IMR-90 (cell line): Measurements from ENCODE around the gene SSTR1. TPM values are rescaled to one million over a fixed set of nuclear protein-coding genes. Genes with fewer than 3 reads are reported as not detected.

Source experiments
- ATAC-seq: fragments of 200-7000 bp; cut with Tn5 transposase; 2 replicates; pipeline ENCODE4 v1.9.1; 2020; ENCODE audit warnings: low read depth, mild to moderate bottlenecking, moderate library complexity
- BruUV-seq: library from RNA; stranded (reverse); fragments of 400-500 nt; replicated peaks from 2 replicates; lab custom pipeline; 2021; lab: Mats Ljungman, UMichigan
- CTCF ChIA-PET: fragments of 300-600 bp; formaldehyde crosslinking; extraction: SDS; loops from one replicate; lab custom pipeline; 2021; ENCODE audit warnings: antibody characterized with exemption; lab: Yijun Ruan, JAX
- POLR2A ChIA-PET: fragments of 300-600 bp; sonication (Branson Sonifier 250); formaldehyde crosslinking; loops from one replicate; lab custom pipeline; 2022; ENCODE audit warnings: antibody characterized with exemption; ENCODE audit not compliant: unreplicated experiment; lab: Charles Lee
- DNase-seq: peaks from one replicate; pipeline ENCODE4 v3.0.0; 2013
- H2AFZ ChIP-seq: replicated peaks from 2 replicates; pipeline ENCODE3; 2013; ENCODE audit warnings: low read length, mild to moderate bottlenecking; ENCODE audit not compliant: poor library complexity
- H2AK5ac ChIP-seq: 2 replicates; pipeline ENCODE4 v1.6.1; 2013; ENCODE audit warnings: low read depth, low read length, inconsistent platforms
- H2AK9ac ChIP-seq: replicated peaks from 2 replicates; pipeline ENCODE3; 2013; ENCODE audit warnings: mild to moderate bottlenecking, low read depth, low read length, moderate library complexity; ENCODE audit not compliant: poor library complexity
- H2BK120ac ChIP-seq: 2 replicates; pipeline ENCODE4 v1.6.1; 2013; ENCODE audit warnings: low read depth, low read length, inconsistent platforms
- H2BK15ac ChIP-seq: 3 replicates; pipeline ENCODE4 v1.6.1; 2013; ENCODE audit warnings: low read depth, low read length, inconsistent platforms
- H2BK20ac ChIP-seq: 2 replicates; pipeline ENCODE4 v1.6.1; 2013; ENCODE audit warnings: low read depth, mild to moderate bottlenecking, inconsistent platforms, low read length, moderate library complexity
- H2BK5ac ChIP-seq: 2 replicates; pipeline ENCODE4 v1.6.1; 2013; ENCODE audit warnings: mild to moderate bottlenecking, low read depth, low read length, inconsistent platforms; ENCODE audit not compliant: poor library complexity, severe bottlenecking
- H3K14ac ChIP-seq: replicated peaks from 2 replicates; pipeline ENCODE4 v1.6.1; 2013; ENCODE audit warnings: low read depth, low read length, inconsistent platforms
- H3K18ac ChIP-seq: 2 replicates; pipeline ENCODE4 v1.6.1; 2013; ENCODE audit warnings: low read depth, low read length, control low read depth
- H3K23ac ChIP-seq: 2 replicates; pipeline ENCODE4 v1.6.1; 2013; ENCODE audit warnings: low read depth, low read length, inconsistent platforms
- H3K27ac ChIP-seq: 2 replicates; pipeline ENCODE4 v1.5.1; 2013; ENCODE audit warnings: mild to moderate bottlenecking, control low read depth, low read length; ENCODE audit not compliant: insufficient read depth
- H3K27me3 ChIP-seq: 2 replicates; pipeline ENCODE4 v1.6.1; 2013; ENCODE audit warnings: low read length; ENCODE audit not compliant: control insufficient read depth, insufficient read depth
- H3K36me3 ChIP-seq: 2 replicates; pipeline ENCODE4 v1.6.1; 2013; ENCODE audit warnings: low read length, mixed read lengths; ENCODE audit not compliant: control insufficient read depth, insufficient read depth
- H3K4ac ChIP-seq: 2 replicates; pipeline ENCODE4 v1.6.1; 2013; ENCODE audit warnings: low read depth, low read length, inconsistent platforms
- H3K4me1 ChIP-seq: 2 replicates; pipeline ENCODE4 v1.6.1; 2013; ENCODE audit warnings: low read length, mixed read lengths; ENCODE audit not compliant: control insufficient read depth, insufficient read depth
- H3K4me2 ChIP-seq: 2 replicates; pipeline ENCODE4 v1.6.1; 2013; ENCODE audit warnings: low read depth, mild to moderate bottlenecking, control low read depth, low read length, moderate library complexity
- H3K4me3 ChIP-seq: 2 replicates; pipeline ENCODE4 v1.5.1; 2013; ENCODE audit warnings: low read depth, mild to moderate bottlenecking, control low read depth, low read length, moderate library complexity; ENCODE audit not compliant: insufficient read depth
- H3K56ac ChIP-seq: 2 replicates; pipeline ENCODE4 v1.6.1; 2013; ENCODE audit warnings: low read length, inconsistent platforms; ENCODE audit not compliant: insufficient read depth; ENCODE audit errors: extremely low read depth
- H3K79me1 ChIP-seq, 2 experiments: 2 replicates each; pipeline ENCODE4 v1.6.1; 2013; ENCODE audit warnings: low read length in 2 of 2, inconsistent platforms in 1 of 2, low read depth in 1 of 2
- H3K9ac ChIP-seq: 2 replicates; pipeline ENCODE4 v1.6.1; 2013; ENCODE audit warnings: low read depth, low read length, control low read depth
- H3K9me1 ChIP-seq: 2 replicates; pipeline ENCODE4 v1.6.1; 2013; ENCODE audit warnings: low read length, inconsistent platforms; ENCODE audit not compliant: insufficient read depth
- H3K9me3 ChIP-seq: 2 replicates; pipeline ENCODE4 v1.6.1; 2013; ENCODE audit warnings: low read length; ENCODE audit not compliant: control insufficient read depth, insufficient read depth
- H4K20me1 ChIP-seq: 2 replicates; pipeline ENCODE4 v1.6.1; 2013; ENCODE audit warnings: low read length, inconsistent platforms; ENCODE audit not compliant: insufficient read depth
- H4K5ac ChIP-seq: 2 replicates; pipeline ENCODE4 v1.6.1; 2013; ENCODE audit warnings: mild to moderate bottlenecking, low read depth, low read length, control low read depth
- H4K8ac ChIP-seq, 2 experiments: 2 replicates each; pipeline ENCODE4 v1.6.1; 2013; ENCODE audit warnings: low read depth in 2 of 2, low read length in 2 of 2, control low read depth in 1 of 2, inconsistent platforms in 1 of 2
- H4K91ac ChIP-seq: 2 replicates; pipeline ENCODE4 v1.6.1; 2013; ENCODE audit warnings: low read depth, low read length, inconsistent platforms; ENCODE audit not compliant: insufficient read depth
- BHLHE40 ChIP-seq: fragments of 150-350 bp; IDR thresholded peaks from 2 replicates; pipeline ENCODE4 v1.6.1; 2016; ENCODE audit warnings: mild to moderate bottlenecking, low read depth, low read length
- CEBPB ChIP-seq: IDR thresholded peaks from 2 replicates; pipeline ENCODE4 v1.6.1; 2012; ENCODE audit warnings: low read depth, low read length, improper control_type of control experiment
- CHD1 ChIP-seq: IDR thresholded peaks from 2 replicates; pipeline ENCODE4 v1.6.1; 2012; ENCODE audit warnings: low read depth, low read length, improper control_type of control experiment
- FOS ChIP-seq: fragments of 150-350 bp; IDR thresholded peaks from 2 replicates; pipeline ENCODE4 v1.6.1; 2016; ENCODE audit warnings: low read depth, low read length
- MAFK ChIP-seq: IDR thresholded peaks from 2 replicates; pipeline ENCODE4 v1.6.1; 2012; ENCODE audit warnings: low read depth, low read length, improper control_type of control experiment
- MAZ ChIP-seq: IDR thresholded peaks from 2 replicates; pipeline ENCODE4 v1.6.1; 2012; ENCODE audit warnings: low read depth, mild to moderate bottlenecking, low read length, improper control_type of control experiment, moderate library complexity, borderline replicate concordance
- MXI1 ChIP-seq: IDR thresholded peaks from 2 replicates; pipeline ENCODE4 v1.6.1; 2012; ENCODE audit warnings: low read depth, mild to moderate bottlenecking, low read length, moderate library complexity, borderline replicate concordance
- NFE2L2 ChIP-seq: fragments of 150-350 bp; IDR thresholded peaks from 2 replicates; pipeline ENCODE4 v1.6.1; 2016; ENCODE audit warnings: low read depth, mild to moderate bottlenecking, low read length
- POLR2A ChIP-seq: IDR thresholded peaks from 2 replicates; pipeline ENCODE4 v1.6.1; 2012; ENCODE audit warnings: mild to moderate bottlenecking, low read depth, low read length
- RAD21 ChIP-seq: IDR thresholded peaks from 2 replicates; pipeline ENCODE4 v1.6.1; 2012; ENCODE audit warnings: low read length, improper control_type of control experiment
- RCOR1 ChIP-seq: IDR thresholded peaks from 2 replicates; pipeline ENCODE4 v1.6.1; 2012; ENCODE audit warnings: mild to moderate bottlenecking, low read length, improper control_type of control experiment; ENCODE audit not compliant: insufficient replicate concordance
- RFX5 ChIP-seq: IDR thresholded peaks from 2 replicates; pipeline ENCODE4 v1.8.0; 2012; ENCODE audit warnings: low read depth, mild to moderate bottlenecking, low read length, moderate library complexity
- SMC3 ChIP-seq: fragments of 150-350 bp; IDR thresholded peaks from 2 replicates; pipeline ENCODE4 v1.6.1; 2016; ENCODE audit warnings: low read depth, mild to moderate bottlenecking, antibody characterized with exemption, low read length, moderate library complexity
- USF2 ChIP-seq: fragments of 150-350 bp; IDR thresholded peaks from 2 replicates; pipeline ENCODE4 v1.6.1; 2017; ENCODE audit warnings: mild to moderate bottlenecking, antibody characterized with exemption, low read length, low read depth
- WGBS, 2 experiments: methylation state at CpG; one replicate each; pipeline versions ENCODE4 v1.1.5 to v1.1.7; 2013; ENCODE audit warnings: missing lambda C conversion rate in 2 of 2; ENCODE audit not compliant: insufficient read length in 1 of 2; ENCODE audit errors: extremely low coverage in 2 of 2; 5-methylcytosine and 5-hydroxymethylcytosine counted together
- dilution Hi-C: fragments of 300-500 bp; cut with HindIII; formaldehyde crosslinking; loops from one replicate; pipeline ENCODE4 v1.14.3; 2018; ENCODE audit warnings: low sequenced_read_pairs; ENCODE audit not compliant: unreplicated experiment
- in situ Hi-C: fragments of 300-500 bp; cut with MboI; formaldehyde crosslinking; loops from 3 replicates; pipeline ENCODE4 v1.14.3; 2019; ENCODE audit warnings: low sequenced_read_pairs, inconsistent platforms, mixed read lengths
- intact Hi-C: fragments of 100-400 bp; cut with micrococcal nuclease; formaldehyde crosslinking; loops from 2 replicates; pipeline ENCODE4 v1.10.0; 2022
- polyA plus RNA-seq, 3 experiments: library from polyadenylated mRNA; depleted of rRNA; stranded (reverse); fragments of >200 nt; gene quantifications; 2 replicates each; pipeline ENCODE4 v1.2.3, GENCODE V29; 2012; ENCODE audit warnings: low replicate concordance in 1 of 3
- total RNA-seq: library from RNA; depleted of rRNA; stranded (reverse); fragments of >200 nt; gene quantifications from 2 replicates; pipeline ENCODE4 v1.2.3, GENCODE V29; 2012
- TF ChIP-seq, protein P1 (sequence below): conservative IDR thresholded peaks from 2 replicates; pipeline ENCODE4 v1.5.1; 2012; ENCODE audit warnings: mild to moderate bottlenecking, low read depth, low read length, improper control_type of control experiment
- TF ChIP-seq, protein P2 (sequence below): fragments of 150-350 bp; IDR thresholded peaks from 2 replicates; pipeline ENCODE4 v1.6.1; 2016; ENCODE audit warnings: low read depth, mild to moderate bottlenecking, low read length, moderate library complexity, borderline replicate concordance

Gene SSTR1
- total and polyA plus RNA-seq, 2 of the 4 experiments (the other 2 are of a cell fraction) = 1.1 to 5.5 TPM

DNA sequence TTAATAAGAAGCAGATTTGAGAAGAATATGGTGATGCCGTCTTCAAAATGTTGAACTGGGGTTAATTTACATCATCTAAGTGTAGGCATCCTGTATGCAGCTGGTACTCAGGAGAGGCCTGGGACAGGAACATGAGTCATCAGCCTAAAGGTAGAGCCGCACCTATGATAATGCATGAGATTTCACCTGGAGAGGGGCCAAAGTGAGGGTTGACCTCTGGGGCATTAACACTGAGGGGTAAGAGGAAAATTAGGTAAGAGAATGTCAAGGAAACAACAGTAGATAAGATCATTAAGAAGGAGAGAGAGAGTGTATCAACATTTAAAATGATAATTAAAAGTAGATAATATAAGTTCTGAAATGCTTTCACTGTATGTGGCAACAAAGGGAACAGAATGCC, 20.2 kb upstream of the SSTR1 start:
- no peak overlapping the region for H3K4ac ChIP-seq
- CTCF ChIA-PET = interaction anchor here (0.5 to 1.5 kb wide), 2 partner anchors 171 to 432 kb away, joined by 3 read pairs; no protein-coding TSS in a partner anchor
- H3K79me1 ChIP-seq = no peaks in the 10 kb centered on the region
- no peak overlapping the region for H2AFZ ChIP-seq
- no peak overlapping the region for H2BK120ac ChIP-seq
- no peak overlapping the region for H3K27ac ChIP-seq
- in situ Hi-C loops = no loop called here
- no peaks in the 10 kb centered on the region for H3K4me1 ChIP-seq
- H2AK5ac ChIP-seq = no peak overlapping the region
- intact Hi-C loops = no loop called here
- no peak overlapping the region for H4K8ac ChIP-seq
- DNase-seq (no peak), ATAC-seq (no peak)
- no peak overlapping the region for H4K91ac ChIP-seq
- H3K9me3 ChIP-seq = peaks cover 1% of the 10 kb centered on the region; the same call in 1 of the 2 replicates
- no peak overlapping the region for H3K56ac ChIP-seq
- H3K14ac ChIP-seq = no peak overlapping the region
- H2BK15ac ChIP-seq = no peak overlapping the region; the same call in 2 of the 3 replicates
- H3K9ac ChIP-seq = no peak overlapping the region
- BruUV-seq = no TSS peak
- dilution Hi-C loops = no loop called here
- no peak overlapping the region for H4K5ac ChIP-seq
- no peaks in the 10 kb centered on the region for H4K20me1 ChIP-seq
- H3K4me2 ChIP-seq = no peak overlapping the region
- no peak overlapping the region for H3K4me3 ChIP-seq
- H3K9me1 ChIP-seq = no peaks in the 10 kb centered on the region
- H3K18ac ChIP-seq = no peak overlapping the region
- no peaks in the 10 kb centered on the region for H3K36me3 ChIP-seq
- H2BK5ac ChIP-seq = no peak overlapping the region
- no peak overlapping the region for H2BK20ac ChIP-seq
- H2AK9ac ChIP-seq = no peak overlapping the region
- 100% methylated on average over 1 of the region's 2 CpGs; no CpG with 5 or more reads in 1 of the 2 experiments for WGBS, 2 experiments
- POLR2A ChIA-PET = no interaction called here
- H3K23ac ChIP-seq = no peak overlapping the region
- TF ChIP-seq MAFK (no peak), CEBPB (no peak), FOS (no peak), USF2 (no peak), RFX5 (no peak), NFE2L2 (no peak), BHLHE40 (no peak), MAZ (no peak), CHD1 (no peak), RAD21 (no peak), RCOR1 (no peak), MXI1 (no peak), SMC3 (no peak), POLR2A (no peak)
- TF ChIP-seq, protein P1, sequence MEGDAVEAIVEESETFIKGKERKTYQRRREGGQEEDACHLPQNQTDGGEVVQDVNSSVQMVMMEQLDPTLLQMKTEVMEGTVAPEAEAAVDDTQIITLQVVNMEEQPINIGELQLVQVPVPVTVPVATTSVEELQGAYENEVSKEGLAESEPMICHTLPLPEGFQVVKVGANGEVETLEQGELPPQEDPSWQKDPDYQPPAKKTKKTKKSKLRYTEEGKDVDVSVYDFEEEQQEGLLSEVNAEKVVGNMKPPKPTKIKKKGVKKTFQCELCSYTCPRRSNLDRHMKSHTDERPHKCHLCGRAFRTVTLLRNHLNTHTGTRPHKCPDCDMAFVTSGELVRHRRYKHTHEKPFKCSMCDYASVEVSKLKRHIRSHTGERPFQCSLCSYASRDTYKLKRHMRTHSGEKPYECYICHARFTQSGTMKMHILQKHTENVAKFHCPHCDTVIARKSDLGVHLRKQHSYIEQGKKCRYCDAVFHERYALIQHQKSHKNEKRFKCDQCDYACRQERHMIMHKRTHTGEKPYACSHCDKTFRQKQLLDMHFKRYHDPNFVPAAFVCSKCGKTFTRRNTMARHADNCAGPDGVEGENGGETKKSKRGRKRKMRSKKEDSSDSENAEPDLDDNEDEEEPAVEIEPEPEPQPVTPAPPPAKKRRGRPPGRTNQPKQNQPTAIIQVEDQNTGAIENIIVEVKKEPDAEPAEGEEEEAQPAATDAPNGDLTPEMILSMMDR = no peak
- TF ChIP-seq, protein P2, sequence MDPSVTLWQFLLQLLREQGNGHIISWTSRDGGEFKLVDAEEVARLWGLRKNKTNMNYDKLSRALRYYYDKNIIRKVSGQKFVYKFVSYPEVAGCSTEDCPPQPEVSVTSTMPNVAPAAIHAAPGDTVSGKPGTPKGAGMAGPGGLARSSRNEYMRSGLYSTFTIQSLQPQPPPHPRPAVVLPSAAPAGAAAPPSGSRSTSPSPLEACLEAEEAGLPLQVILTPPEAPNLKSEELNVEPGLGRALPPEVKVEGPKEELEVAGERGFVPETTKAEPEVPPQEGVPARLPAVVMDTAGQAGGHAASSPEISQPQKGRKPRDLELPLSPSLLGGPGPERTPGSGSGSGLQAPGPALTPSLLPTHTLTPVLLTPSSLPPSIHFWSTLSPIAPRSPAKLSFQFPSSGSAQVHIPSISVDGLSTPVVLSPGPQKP = no peak
- H3K27me3 ChIP-seq = no peaks in the 10 kb centered on the region
